Stimulated activated CD4-positive, alpha-beta T cell treated with anti-CD3 and anti-CD28 coated beads, Interleukin-1b, Interleukin-23, amount 100 ng/mL, for 24 hours (primary cell): ENCODE measurements around the gene TRIM60.
"Not testable (repeated sequence)": the region's sequence is repeated elsewhere in the genome, so short reads cannot be mapped to it uniquely, and the experiment has no call there.

Source experiments
- DNase-seq, 4 experiments: peaks; one replicate each; pipeline ENCODE4 v3.0.0-alpha.2; 2020; ENCODE audit warnings: low read depth in 4 of 4, low spot score in 1 of 4

The TRIM60 gene

DNA sequence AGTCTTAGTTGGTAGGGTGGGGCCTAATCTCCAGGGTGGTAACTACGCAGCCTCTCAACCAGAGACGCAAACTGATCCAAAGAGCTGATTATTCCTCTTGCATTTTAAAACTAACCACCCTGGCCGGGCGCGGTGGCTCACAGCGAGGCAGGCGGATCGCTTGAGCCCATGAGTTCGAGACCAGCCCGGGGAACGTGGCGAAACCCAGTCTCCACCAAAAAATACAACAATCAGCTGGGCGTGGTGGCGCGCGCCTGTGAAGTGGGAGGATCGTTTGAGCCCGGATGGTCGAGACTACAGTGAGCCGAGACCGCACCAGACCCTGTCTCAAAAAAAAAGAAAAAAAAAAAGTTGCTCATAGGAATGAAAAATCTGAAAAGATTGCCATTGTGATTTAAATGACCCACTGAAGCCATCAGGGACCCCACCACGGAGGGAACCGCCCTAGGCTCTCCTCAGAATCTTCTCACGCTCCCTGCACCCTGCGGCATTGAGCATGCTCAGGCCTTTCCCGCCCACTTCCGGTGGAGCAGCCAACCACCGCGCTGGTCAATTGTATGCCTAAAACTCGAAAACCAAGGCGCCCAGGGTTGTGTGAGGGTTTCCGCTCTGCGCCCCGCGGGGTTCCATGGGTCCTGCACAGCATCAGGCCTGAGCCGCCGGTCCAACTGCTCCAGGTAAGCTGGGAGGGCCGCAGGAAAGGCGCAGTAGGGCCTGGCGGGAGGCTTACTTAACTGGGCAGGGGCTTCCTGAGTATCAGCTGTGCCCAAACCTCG, at the start of gene TRIM60:
Gene TRIM60 (plus strand): TSS at position 564 of the 776 bp plus-strand sequence. CDS start 8,074 bp downstream, outside the sequence.
- no peak for DNase-seq

DNA sequence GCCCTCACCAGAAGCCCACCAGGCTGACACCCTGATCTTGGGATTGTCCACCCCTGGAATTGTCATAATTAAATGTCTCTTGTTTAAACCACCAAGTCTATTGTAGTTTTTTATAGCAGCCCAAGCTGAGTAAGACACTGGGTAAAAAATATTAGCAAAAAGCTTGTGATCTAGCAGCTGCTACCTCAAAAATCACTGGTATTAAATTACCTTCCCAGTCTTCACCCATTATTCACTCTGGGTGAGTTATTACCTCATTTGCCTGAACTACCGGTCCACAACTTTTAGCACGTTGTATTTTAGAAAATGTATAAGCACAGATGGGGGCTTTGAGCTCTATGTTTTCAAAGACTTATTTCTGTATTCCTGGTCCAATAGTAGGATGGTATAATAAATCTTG, 42.3 kb upstream of the TRIM60 start:
- no peak for DNase-seq

DNA sequence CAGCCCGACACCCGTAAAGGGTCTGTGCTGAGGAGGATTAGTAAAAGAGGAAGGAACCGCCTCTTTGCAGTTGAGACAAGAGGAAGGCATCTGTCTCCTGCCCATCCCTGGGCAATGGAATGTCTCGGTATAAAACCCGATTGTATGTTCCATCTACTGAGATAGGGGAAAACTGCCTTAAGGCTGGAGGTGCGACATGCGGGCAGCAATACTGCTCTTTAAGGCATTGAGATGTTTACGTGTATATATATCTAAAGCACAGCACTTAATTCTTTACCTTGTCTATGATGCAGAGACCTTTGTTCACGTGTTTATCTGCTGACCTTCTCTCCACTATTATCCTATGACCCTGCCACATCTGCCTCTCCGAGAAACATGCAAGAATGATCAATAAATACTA, 41.0 kb upstream of the TRIM60 start:
- not testable (repeated sequence) for DNase-seq

DNA sequence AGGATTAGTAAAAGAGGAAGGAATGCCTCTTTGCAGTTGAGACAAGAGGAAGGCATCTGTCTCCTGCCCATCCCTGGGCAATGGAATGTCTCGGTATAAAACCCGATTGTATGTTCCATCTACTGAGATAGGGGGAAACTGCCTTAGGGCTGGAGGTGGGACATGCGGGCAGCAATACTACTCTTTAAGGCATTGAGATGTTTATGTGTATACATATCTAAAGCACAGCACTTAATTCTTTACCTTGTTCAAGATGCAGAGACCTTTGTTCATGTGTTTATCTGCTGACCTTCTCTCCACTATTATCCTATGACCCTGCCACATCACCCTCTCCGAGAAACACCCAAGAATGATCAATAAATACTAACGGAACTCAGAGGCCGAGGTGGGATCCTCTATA, 35.7 kb upstream of the TRIM60 start:
- not testable (repeated sequence) for DNase-seq

DNA sequence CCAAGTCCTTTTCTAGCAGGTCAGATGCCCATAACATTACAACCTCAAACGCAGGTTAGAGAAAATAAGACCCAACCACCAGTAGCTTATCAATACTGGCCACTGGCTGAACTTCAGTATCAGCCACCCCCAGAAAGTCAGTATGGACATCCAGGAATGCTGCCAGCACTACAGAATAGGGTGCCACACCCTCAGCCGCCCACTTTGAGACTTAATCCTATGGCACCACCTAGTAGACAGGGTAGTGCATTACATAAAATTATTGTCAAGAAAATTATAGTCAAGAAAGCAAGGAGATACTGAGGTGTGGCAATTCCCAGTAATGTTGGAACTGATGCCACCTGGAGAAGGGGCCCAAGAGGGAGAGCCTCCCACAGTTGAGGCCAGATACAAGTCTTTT, 34.5 kb upstream of the TRIM60 start:
- DNase-seq, result no peak

DNA sequence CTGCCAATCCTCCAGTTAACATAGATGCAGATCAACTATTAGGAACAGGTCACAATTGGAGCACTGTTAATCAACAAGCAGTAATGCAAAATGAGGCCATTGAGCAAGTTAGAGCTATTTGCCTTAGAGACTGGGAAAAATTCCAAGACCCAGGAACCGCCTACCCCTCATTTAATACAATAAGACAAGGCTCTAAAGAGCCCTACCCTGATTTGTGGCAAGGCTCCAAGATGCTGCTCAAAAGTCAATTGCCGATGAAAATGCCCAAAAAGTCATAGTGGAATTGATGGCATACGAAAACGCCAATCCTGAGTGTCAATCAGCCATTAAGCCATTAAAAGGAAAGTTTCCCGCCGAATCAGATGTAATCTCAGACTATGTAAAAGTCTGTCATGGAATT, 33.9 kb upstream of the TRIM60 start:
- DNase-seq, result no peak

DNA sequence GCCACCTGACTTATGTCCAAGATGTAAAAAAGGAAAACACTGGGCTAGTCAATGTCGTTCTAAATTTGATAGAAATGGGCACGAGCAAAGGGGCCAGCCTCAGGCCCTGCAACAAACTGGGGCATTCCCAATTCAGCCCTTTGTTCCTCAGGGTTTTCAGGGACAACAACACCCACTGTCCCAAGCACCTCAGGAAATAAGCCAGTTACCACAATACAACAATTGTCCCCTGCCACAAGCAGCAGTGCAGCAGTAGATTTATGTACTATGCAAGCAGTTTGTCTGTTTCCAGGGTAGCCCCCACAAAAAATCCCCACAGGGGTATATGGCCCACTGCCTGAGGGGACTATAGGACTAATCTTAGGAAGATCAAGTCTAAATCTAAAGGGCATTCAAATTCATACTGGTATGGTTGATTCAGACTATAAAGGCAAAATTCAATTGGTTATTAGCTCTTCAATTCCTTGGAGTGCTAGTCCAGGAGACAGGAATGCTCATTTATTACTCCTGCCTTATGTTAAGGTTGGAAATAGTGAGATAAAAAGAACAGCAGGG, 33.2 kb upstream of the TRIM60 start:
- not testable (repeated sequence) for DNase-seq

DNA sequence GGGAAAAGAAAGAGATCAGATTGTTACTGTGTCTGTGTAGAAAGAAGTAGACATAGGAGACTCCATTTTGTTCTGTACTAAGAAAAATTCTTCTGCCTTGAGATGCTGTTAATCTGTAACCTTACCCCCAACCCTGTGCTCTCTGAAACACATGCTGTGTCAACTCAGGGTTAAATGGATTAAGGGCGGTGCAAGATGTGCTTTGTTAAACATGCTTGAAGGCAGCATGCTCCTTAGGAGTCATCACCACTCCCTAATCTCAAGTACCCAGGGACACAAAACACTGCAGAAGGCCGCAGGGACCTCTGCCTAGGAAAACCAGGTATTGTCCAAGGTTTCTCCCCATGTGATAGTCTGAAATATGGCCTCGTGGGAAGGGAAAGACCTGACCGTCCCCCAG, 29.8 kb upstream of the TRIM60 start:
- DNase-seq, result not testable (repeated sequence)

DNA sequence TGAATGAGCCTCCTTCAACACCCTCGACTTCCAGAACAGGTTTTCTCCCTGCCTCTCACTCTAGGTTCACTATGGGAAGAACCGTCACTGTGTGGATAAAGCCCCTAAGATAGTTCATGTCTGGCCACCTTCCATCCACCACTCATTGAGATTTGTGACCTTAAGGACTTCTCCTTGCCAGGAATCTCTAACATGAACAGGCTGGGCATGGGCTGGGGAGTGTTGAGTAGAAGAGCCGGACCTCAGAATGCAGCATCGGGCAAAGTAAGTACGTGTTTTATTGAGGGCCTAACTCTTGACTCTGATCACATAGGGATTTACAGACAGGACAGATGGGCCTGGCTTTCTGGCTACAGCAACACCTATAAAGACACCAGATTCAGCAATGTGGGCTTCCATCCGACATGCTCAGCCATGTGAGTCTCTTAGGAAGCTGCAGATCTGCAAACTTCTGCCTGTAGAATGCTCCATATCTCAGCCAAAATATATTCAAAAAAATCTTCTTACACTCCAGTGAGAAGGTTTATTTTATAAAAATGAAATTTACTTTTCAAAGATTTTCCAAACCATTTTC, 26.4 kb upstream of the TRIM60 start:
- no peak for DNase-seq

DNA sequence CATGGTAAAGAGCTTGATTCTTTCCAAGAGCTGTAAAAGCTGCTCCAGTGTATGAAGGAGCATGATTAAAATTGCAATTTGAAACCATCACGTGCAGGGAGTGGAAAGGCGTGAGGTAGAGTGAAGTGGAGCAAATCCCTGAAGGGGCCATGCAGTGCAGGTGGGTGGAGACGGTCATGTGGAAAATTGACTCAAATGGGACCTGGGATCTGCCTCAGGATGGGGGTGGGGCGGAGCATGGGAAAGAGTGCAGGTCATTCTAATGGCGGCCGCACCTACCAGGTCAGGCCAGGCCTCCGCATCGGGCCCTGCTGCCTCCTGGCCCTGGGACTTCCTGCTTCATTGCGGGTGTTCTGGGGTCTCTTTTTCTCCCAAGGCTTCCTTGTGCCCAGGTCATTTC, 25.3 kb upstream of the TRIM60 start:
- DNase-seq, result no peak

DNA sequence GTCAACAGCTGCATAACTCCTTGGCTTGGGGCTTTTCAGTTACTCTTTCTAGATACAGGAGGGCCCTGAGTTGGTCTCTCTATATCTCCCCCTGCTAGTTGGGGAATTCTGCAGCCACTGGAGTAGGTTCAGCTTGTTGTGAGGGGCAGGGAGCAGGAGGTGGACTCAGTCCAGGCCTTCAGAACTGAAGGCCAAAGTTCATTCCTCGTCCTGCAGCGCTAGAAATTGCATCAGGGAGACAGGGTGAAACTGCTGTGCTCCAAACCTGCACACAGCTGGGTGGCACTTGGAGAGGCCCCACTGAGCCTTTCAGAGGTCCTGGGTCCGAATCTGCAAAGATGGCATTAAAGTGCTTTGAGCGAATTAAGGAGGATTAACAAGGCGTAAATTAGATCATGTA, 24.9 kb upstream of the TRIM60 start:
- DNase-seq, result no peak

DNA sequence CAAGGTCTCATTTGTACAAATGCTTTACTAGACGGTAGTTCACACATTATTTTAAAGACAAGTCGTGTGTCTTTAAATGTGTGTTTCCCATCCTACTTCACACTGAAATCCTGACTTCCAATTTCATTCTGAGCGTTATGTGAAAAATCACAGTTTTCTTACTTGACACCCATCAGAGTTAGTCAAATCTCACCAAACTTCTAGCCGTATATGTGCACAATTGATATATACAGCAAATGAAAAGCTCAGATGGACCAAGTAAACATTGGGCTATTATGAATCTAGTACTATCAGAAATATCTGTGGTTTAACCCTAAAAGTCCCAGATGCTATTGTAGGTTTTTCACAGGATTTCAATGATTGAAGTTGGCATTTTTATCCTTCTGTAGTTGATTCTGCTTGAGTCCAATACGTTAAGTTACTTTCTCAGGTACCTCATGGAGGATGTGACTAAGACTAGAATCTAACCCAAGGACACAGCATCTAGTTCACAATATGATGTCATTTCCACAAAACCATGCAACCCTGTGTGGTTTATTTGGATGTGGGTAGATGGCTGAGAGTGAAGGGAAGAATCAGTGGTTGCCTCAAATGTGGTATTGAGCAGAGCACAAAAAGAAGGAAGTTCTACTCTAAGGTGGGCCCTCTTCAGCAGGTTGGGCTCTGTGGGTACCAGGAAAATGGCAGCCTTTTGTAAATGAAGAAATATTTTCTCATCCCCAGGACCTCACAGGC, 22.1 kb upstream of the TRIM60 start:
- no peak for DNase-seq

DNA sequence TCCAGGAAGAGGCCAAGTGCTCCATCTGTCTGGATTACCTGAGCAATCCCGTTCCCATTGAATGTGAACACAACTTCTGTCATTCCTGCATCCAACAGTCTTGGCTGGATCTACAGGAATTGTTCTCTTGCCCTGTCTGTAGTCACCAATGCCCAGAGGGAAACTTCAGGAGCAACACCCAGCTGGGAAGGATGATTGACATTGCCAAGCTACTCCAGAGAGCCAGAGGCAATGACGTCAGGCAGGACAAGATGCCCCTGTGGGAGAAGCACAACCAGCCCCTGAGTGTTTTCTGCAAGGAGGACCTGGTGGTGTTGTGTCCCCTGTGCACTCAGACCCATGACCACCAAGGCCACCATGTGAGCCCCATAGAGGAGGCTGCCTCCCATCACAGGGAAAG, 21.3 kb upstream of the TRIM60 start:
- DNase-seq, result no peak

DNA sequence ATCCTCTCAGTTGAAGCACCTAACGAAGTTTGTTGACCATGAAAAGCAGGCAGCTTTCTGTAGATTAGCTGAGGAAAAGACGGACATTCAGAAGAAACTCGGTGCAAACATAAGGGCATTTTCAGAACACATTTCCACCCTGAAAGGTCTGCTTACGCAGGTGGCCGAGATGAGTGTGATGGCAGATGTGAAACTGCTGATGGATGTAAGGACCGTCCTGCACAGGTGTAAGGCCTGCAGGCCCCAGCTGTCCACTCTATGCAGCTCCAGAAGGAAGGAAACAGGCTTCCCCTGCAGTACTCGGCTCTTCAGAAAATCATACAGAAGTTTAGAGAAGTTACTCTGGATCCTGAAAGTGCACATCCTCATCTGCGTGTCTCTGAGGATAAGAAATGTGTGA, 20.8 kb upstream of the TRIM60 start:
- no peak for DNase-seq

DNA sequence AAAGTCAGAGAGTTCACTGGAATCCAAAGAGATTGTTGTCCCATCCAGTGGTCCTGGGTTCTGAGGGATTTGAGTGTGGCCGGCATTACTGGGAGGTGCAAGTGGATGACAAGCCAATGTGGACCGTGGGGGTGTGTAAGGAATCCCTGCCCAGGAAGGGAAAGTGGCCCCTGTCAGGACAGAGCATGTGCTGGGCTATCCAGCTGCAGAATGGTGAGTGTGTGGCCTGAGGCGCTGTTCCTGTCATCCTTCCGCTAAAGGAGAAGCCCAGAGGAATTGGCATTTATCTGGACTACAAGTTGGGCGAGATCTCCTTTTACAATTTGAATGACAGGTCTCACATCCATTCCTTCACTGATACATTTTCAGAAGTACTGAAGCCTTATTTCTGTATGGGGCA, 20.4 kb upstream of the TRIM60 start:
- no peak for DNase-seq

DNA sequence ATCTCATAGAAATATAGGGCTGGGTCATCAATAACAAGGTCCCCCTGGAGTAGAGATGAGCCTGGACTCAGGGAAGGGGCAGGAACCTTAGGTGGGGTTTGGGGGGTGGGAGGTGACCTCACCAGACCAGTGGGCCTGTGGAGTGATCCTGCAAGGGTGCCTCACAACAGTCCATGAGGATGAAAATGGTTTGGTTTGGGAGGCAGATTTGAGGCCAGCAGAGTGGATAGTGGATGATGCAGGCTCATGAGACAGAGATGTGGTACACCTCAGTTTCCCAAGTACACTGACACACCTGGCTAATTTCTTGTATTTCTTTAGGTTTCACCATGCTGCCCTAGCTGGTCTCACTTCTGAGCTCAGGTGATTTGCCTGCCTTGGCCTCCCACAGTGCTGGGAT, 18.1 kb upstream of the TRIM60 start:
- DNase-seq, result no peak

DNA sequence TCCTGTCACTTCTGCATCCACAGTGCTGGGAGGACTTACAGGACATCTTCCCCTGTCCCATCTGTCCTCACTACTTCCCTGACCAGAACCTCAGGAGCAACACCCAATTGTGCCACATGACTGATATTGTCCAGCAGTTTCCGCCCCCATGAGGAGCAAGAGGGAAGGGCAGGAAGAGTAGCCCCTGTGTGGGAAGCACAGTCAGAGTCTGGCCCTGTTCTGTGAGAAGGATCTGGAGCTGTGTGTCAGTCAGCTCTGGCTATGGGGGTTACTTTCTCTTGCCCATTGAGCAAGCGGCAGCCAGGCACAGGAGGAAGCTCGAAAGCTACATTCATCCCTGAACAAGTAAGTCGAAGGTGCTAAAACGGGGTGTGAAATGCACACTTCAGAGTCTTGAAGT, 14.8 kb upstream of the TRIM60 start:
- no peak for DNase-seq

DNA sequence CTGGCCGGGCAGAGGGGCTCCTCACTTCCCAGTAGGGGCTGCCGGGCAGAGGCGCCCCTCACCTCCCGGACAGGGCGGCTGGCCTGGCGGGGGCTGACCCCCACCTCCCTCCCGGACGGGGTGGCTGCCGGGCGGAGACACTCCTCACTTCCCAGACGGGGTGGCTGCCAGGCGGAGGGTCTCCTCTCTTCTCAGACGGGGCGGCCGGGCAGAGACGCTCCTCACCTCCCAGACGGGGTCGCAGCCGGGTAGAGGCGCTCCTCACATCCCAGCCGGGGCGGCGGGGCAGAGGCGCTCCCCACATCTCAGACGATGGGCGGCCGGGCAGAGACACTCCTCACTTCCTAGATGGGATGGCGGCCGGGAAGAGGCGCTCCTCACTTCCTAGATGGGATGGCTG, 11.8 kb upstream of the TRIM60 start:
- not testable (repeated sequence) for DNase-seq

DNA sequence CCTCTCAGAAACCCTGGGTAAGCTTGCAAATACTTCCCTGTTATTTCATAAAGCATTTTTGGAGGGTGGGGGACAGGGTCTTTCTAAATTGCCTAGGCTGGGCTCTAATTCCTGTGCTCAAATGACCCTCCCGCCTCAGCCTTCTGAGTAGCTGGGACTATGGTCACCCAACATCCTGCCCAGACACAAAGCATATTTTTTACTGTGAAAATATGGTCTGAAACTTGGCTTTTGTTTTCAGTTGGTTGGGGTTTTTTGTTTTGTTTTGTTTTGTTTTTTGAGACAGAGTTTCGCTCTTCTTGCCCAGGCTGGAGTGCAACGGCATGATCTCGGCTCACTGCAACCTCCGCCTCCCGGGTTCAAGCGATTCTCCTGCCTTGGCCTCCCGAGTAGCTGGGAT, 6.0 kb upstream of the TRIM60 start:
- not testable (repeated sequence) for DNase-seq

DNA sequence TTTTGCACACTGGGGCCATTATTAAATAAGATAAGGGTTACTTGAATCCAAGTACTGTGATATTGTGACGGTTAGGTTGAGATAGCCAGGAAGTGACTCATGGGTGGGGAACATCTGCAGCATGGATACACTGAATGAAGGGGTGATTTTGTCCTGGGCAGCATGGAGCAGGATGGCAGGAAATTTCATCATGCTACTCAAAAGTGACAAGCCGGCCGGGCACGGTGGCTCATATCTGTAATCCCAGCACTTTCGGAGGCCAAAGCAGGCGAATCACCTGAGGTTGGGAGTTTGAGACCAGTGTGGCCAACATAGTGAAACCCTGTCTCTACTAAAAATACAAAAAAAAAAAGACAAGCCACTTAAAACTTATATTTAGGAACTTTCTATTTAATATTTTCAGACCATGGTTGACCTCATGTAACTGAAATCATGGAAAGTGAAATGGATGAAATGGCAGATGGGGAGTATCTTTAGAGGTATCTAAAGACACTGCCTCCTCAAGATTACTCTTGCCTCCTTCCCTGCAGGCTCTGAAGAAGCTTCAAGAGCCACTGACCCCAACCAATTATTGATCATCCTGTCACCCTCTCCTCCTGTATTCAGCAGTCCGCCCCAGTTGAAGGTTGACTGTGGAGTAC, 3.9 kb upstream of the TRIM60 start:
- DNase-seq, result no peak

DNA sequence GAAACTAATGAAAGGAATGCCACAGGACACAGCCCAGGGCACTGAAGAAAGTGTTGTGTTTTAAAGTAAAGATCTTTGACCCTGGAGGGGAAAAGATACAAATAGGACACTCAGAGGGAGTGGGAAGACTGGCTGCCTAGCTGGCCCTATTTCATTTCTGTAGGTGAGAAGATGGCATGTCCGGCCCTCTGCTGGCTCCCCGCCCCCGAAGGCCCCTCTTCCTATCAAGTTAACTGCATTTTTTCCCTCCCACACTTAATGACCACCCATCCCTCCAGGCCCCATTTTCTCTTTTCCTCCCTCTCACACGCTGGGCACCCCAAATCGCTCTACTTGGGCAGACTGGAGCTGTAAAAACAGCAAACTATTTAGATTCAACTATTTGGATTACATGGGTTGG, 16.4 kb downstream of the TRIM60 start:
- no peak for DNase-seq

DNA sequence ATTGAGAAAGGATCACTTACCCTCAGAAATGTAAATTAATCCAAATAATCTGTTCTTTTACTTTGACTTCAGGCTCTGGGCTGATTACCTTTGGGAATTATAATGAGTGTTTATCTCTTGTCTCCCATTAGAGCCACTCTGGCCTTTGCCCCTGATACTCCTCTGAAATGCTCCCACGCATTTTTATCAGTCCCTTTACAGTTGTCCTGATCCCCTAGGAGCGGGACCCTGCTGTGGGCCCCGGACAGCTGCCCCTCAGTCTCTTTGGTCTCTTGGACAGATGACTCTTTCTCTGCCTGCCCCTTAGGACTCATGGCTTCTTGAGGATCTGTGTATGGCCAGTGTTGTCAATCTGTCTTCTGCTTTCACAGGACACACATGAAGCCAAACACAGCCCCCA, 20.8 kb downstream of the TRIM60 start:
- DNase-seq, result no peak
